HG03097 (cell line): ENCODE results near the gene SGTB.

ENCODE experiments used
- ATAC-seq: cut with Tn5 transposase; IDR thresholded peaks from one replicate; pipeline ENCODE4 v1.9.1; 2021; ENCODE audit not compliant: unreplicated experiment, low FRiP score

The SGTB gene, protein sequence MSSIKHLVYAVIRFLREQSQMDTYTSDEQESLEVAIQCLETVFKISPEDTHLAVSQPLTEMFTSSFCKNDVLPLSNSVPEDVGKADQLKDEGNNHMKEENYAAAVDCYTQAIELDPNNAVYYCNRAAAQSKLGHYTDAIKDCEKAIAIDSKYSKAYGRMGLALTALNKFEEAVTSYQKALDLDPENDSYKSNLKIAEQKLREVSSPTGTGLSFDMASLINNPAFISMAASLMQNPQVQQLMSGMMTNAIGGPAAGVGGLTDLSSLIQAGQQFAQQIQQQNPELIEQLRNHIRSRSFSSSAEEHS

DNA sequence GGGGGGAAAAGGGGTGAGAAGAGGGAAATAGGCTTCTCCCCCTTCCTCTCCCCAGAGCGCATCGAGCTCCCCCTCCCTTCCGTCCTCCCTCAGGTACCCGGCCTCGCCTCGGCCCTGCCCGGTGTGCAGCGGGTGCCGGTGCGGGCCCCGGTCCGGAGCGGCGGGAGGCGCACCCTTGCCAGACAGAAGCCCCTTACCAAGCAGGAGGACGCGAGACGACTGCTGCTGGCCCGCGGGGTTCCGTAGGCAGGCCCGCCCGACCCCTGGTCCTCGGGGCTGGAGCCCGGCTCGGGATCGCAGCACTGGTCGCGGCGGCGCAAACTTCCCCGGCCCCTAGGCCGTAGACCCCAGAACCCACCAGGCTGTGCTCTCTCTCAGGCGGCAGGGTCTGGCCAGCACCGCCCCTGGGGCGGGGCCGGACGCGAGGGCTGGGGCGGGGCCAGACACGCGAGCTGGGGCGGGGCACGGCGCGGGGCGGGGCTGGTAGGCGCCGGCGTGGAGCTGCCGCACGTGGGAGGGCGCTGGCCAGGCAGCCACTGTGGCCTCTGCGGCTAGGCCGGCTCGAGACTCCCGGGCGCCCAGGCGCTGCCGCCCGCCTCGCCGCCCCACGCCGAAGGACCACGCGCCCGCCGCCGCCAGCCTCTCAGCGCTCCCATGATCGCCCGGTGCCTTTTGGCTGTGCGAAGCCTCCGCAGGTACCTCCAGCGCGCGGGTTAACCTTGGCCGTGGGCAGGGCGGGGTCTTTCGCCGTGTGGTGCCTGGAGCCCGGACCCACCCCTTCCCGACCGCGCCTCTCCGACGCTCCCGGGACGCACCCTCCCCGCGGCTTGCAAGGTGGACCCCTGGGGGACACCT is at the start of gene SGTB, which contains the start of gene NLN:
Gene SGTB (minus strand): TSS at position 390 of the 855 bp plus-strand sequence. CDS start 1,302 bp downstream, outside the sequence.
Gene NLN (plus strand): TSS at position 486 of the 855 bp plus-strand sequence. CDS start 169 bp downstream, at position 655.
- peak; percentile 84 for ATAC-seq

GRCh38 chr5:65771266-65771665 is 49.4 kb upstream of the SGTB start:
- no peak for ATAC-seq

GRCh38 chr5:65769539-65769938 is 47.6 kb upstream of the SGTB start:
- no peak for ATAC-seq

- no peak for ATAC-seq
These were observed 46.9 kb upstream of the SGTB start for GRCh38 chr5:65768723-65769346.

DNA sequence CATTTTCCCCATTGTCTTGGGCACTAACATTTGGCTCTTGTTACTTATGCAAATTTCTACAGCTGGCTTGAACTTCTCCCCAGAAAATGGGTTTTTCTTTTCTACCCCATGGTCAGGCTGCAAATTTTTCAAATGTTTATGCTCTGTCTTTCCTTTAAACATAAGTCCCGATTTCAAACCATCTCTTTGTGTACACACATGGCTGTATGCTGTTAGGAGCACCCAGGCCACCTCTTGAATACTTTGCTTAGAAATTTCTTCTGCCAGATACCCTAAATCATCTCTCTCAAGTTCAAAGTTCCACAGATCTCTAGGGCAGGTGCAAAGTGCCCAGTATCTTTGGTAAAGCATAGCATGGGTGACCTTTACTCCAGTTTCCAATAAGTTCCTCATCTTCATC is 45.7 kb upstream of the SGTB start:
- ATAC-seq, result no peak

GRCh38 chr5:65766781-65767180 is 44.9 kb upstream of the SGTB start:
- ATAC-seq, result no peak

DNA sequence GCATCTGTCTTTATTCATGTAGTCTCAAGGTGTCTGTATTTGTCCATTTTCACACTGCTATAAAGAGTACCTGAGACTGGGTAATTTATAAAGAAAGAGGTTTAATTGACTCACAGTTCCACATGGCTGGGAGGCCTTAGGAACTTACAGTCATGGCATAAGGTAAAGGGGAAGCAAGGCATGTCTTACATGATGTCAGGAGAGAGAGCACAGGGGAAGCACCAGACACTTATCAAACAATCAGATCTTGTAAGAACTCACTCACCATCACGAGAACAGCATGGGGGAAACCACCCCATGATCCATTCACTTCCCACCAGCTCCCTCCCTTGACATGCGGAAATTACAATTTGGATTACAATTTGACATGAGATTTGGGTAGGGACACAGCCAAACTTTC is 44.3 kb upstream of the SGTB start:
- ATAC-seq, result no peak

- ATAC-seq, result no peak
These were observed 43.7 kb upstream of the SGTB start for GRCh38 chr5:65765582-65765981.

GRCh38 chr5:65762234-65762633 is 40.3 kb upstream of the SGTB start:
- no peak for ATAC-seq

- no peak for ATAC-seq
These were observed 38.8 kb upstream of the SGTB start for GRCh38 chr5:65760504-65761275.

DNA sequence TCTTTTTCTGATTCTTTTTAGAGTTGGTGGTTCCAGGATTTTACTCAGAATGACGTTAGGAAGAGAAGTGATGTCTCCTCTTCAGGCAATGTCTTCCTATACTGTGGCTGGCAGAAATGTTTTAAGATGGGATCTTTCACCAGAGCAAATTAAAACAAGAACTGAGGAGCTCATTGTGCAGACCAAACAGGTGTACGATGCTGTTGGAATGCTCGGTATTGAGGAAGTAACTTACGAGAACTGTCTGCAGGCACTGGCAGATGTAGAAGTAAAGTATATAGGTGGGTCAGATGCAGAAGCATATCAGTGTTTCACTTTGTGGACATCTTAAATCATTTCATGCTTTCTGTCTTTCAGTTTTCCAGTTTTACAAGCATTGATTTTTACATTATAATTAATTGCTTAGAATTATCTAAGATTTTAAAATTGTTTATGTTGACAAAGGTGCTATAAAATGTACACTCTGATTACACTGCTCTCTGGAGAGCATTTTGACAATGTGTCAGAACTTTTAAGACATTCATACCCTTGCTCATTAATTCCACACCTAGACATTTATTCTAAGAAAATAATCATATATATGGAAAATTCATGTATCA is 36.7 kb upstream of the SGTB start:
- no peak for ATAC-seq

DNA sequence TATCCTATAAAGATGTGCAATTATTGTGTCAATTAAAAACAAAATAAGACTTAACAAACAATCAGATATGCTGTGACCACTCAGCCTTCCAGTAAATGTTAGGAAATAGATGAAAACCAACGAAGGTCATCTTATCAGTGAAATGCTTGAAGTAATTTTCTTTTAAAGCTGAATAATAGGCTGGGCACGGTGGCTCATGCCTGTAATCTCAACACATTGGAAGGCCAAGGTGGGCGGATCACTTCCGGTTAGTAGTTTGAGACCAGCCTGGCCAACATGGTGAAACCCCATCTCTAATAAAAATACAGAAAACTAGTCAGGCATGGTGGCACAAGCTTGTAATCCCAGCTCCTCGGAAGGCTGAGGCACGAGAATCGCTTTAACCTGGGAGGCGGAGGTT is 31.3 kb upstream of the SGTB start:
- ATAC-seq, result no peak

GRCh38 chr5:65750938-65751337 is 29.0 kb upstream of the SGTB start:
- ATAC-seq, result no peak

GRCh38 chr5:65749956-65750355 is 28.0 kb upstream of the SGTB start:
- no peak for ATAC-seq

DNA sequence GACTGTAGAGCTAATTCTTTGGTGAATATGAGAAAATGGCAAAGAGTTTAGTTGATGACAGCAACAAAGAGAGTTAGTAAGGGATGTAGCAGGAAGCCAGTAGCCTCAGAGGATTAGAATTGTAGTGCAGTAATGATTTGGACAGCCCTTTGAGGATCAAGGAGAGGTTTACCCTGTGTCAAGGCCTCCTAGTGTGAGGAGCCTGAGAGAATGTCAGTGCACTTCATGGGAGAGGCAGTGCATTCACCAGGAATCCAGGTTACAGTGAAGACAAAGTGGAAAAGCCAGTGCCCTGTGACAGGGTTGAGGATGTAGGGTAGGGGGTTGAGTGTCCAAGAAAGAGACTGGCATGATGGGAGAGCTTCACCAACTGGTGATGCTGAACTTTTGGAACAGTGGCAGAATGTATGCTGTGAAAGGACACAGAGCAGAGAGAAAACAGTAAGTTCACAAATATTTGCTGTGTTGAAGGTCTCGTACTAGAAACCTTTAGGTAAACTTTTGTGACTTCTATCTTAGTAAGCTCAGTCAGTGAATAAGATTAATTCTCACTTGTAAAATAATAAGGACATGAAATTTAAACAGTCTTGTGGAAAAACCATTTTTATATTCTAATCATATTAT is 27.4 kb upstream of the SGTB start:
- no peak for ATAC-seq

- no peak for ATAC-seq
These were observed 20.8 kb upstream of the SGTB start for GRCh38 chr5:65742565-65743231.

GRCh38 chr5:65739162-65739561 is 17.3 kb upstream of the SGTB start:
- no peak for ATAC-seq

DNA sequence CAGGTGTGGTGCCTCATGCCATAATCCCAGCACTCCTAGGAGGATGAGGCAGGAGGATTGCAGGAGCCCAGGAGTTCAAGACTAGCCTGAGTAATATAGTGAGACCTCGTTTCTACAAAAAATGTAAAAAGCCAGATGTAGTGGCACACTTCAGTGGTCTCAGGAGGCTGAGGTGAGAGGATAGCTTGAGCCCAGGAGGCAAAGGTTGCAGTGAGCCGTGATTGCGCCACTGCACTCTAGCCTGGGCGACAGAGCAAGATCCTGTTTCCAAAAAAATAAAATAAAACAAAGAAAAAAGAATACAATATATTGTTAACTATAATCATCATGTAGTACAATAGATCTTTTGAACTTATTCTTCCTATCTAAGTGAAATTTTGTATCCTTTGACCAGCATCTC is 16.4 kb upstream of the SGTB start:
- no peak for ATAC-seq

- ATAC-seq, result no peak
These were observed 15.9 kb upstream of the SGTB start for GRCh38 chr5:65737842-65738241.
